T47D (cell line): ENCODE data around the gene TNNC1.

Experiments used
- DNase-seq, 2 experiments: peaks; one replicate each; pipeline versions ENCODE4 v3.0.0 to v3.0.0-alpha.2; 2011 to 2012; ENCODE audit warnings: low read depth in 1 of 2, low spot score in 1 of 2
- JUND ChIP-seq: IDR thresholded peaks from 2 replicates; pipeline ENCODE4 v1.6.1; 2012; ENCODE audit warnings: low read depth
- in situ Hi-C: cut with HindIII; loops from 2 replicates; pipeline ENCODE4 v1.10.0; 2016; ENCODE audit warnings: low sequenced_read_pairs, low pct_unique_long_range_greater_than_20kb

Gene TNNC1

GRCh38 chr3:52433328-52433995 is 20.4 kb downstream of the TNNC1 start:
- in situ Hi-C loops = no loop called here
- DNase-seq = no peak
- TF ChIP-seq JUND = no peak

GRCh38 chr3:52432691-52433141 is 21.1 kb downstream of the TNNC1 start:
- no peak for TF ChIP-seq JUND
- DNase-seq = peak in 1 of 2 experiments; percentile 82
- in situ Hi-C loops = no loop called here

- no peak for DNase-seq
- in situ Hi-C loops = no loop called here
- TF ChIP-seq JUND = no peak
These were observed 21.6 kb downstream of the TNNC1 start for GRCh38 chr3:52432225-52432624.

GRCh38 chr3:52431459-52432223 is 22.2 kb downstream of the TNNC1 start:
- TF ChIP-seq JUND = no peak
- peak in 1 of 2 experiments; percentile 28 for DNase-seq
- in situ Hi-C loops = no loop called here

- no peak for DNase-seq
- in situ Hi-C loops = no loop called here
- TF ChIP-seq JUND = no peak
These were observed 23.4 kb downstream of the TNNC1 start for GRCh38 chr3:52430416-52430810.

GRCh38 chr3:52429779-52430415 is 23.9 kb downstream of the TNNC1 start:
- in situ Hi-C loops = no loop called here
- no peak for TF ChIP-seq JUND
- no peak for DNase-seq

- no peak for DNase-seq
- TF ChIP-seq JUND = no peak
- in situ Hi-C loops = no loop called here
These were observed 24.8 kb downstream of the TNNC1 start for GRCh38 chr3:52429031-52429430.

- DNase-seq = peak in 1 of 2 experiments; percentile 80
- in situ Hi-C loops = no loop called here
- TF ChIP-seq JUND = no peak
These were observed 25.5 kb downstream of the TNNC1 start for GRCh38 chr3:52428151-52429005.

GRCh38 chr3:52423173-52423572 is 30.7 kb downstream of the TNNC1 start:
- in situ Hi-C loops = no loop called here
- no peak for DNase-seq
- no peak for TF ChIP-seq JUND

- DNase-seq = no peak
- in situ Hi-C loops = no loop called here
- no peak for TF ChIP-seq JUND
These were observed 31.2 kb downstream of the TNNC1 start for GRCh38 chr3:52422669-52423068.

GRCh38 chr3:52420388-52420787 is 33.5 kb downstream of the TNNC1 start:
- in situ Hi-C loops = no loop called here
- no peak for DNase-seq
- no peak for TF ChIP-seq JUND

GRCh38 chr3:52415800-52416199 is 38.0 kb downstream of the TNNC1 start:
- peak in 1 of 2 experiments; percentile 13 for DNase-seq
- TF ChIP-seq JUND = no peak
- in situ Hi-C loops = no loop called here

- in situ Hi-C loops = no loop called here
- no peak for TF ChIP-seq JUND
- DNase-seq = no peak
These were observed 45.4 kb downstream of the TNNC1 start for GRCh38 chr3:52408466-52408865.
